HepG2 (cell line): Measurements from ENCODE around the gene SETSIP. TPM values are rescaled to one million over a fixed set of nuclear protein-coding genes. Genes with fewer than 3 reads are reported as not detected.

Experiments
- ATAC-seq: fragments of 200-7000 bp; cut with Tn5 transposase; 3 replicates; pipeline ENCODE4 v1.9.1; 2020; ENCODE audit warnings: mild to moderate bottlenecking, moderate library complexity
- BruUV-seq: library from RNA; stranded (reverse); fragments of 400-500 nt; replicated peaks from 2 replicates; lab custom pipeline; 2021; lab: Mats Ljungman, UMichigan
- CTCF ChIA-PET: fragments of 300-600 bp; formaldehyde crosslinking; extraction: SDS; loops from one replicate; lab custom pipeline; 2021; ENCODE audit warnings: low total read pairs, inconsistent platforms, low intra/inter-chr PET ratio; lab: Yijun Ruan, JAX
- POLR2A ChIA-PET: fragments of 350-600 bp; sonication (Branson Sonifier 250); formaldehyde crosslinking; loops from one replicate; lab custom pipeline; 2020; ENCODE audit warnings: antibody characterized with exemption, inconsistent platforms; lab: Yijun Ruan, JAX
- DNase-seq: peaks from one replicate; pipeline ENCODE4 v3.0.0-alpha.2; 2015; ENCODE audit warnings: low spot score
- FAIRE-seq: peaks from 3 replicates; lab custom pipeline; 2011; peaks lifted over from hg19 to GRCh38; lab: Jason Lieb, UNC
- H2AFZ ChIP-seq: one replicate; pipeline ENCODE4 v1.6.1; 2011; ENCODE audit warnings: low read length, inconsistent platforms
- H3K27ac ChIP-seq: fragments of 300-600 bp; 3 replicates; pipeline ENCODE4 v1.8.0; 2011; ENCODE audit warnings: mixed run types, mild to moderate bottlenecking, mixed read lengths, low read length, inconsistent platforms; ENCODE audit not compliant: insufficient read depth; ENCODE audit errors: extremely low read length
- H3K27me3 ChIP-seq, 2 experiments: fragments of 200-600 bp in 1 of 2; 2 replicates in 1 of 2; 3 replicates in 1 of 2; pipeline versions ENCODE4 v1.6.0 to v1.8.0; 2011; ENCODE audit warnings: low read length in 2 of 2, mild to moderate bottlenecking in 2 of 2, moderate library complexity in 2 of 2, inconsistent platforms in 1 of 2; ENCODE audit not compliant: insufficient read depth in 2 of 2, control insufficient read depth in 1 of 2
- H3K36me3 ChIP-seq, 2 experiments: fragments of 200-600 bp in 1 of 2; replicated peaks in 1 of 2; 2 replicates in 1 of 2; 3 replicates in 1 of 2; pipeline versions ENCODE4 v1.5.1 to v1.8.0; 2011; ENCODE audit warnings: low read length in 2 of 2, inconsistent platforms in 1 of 2; ENCODE audit not compliant: insufficient read depth in 2 of 2, control insufficient read depth in 1 of 2
- H3K4me1 ChIP-seq: 2 replicates; pipeline ENCODE4 v1.5.1; 2012; ENCODE audit warnings: low read length, inconsistent platforms; ENCODE audit not compliant: insufficient read depth
- H3K4me2 ChIP-seq: 2 replicates; pipeline ENCODE4 v1.6.0; 2011; ENCODE audit warnings: low read depth, low read length, inconsistent platforms
- H3K4me3 ChIP-seq, 3 experiments: fragments of 200-600 bp in 1 of 3; sonication (generic), shearing (Covaris generic) in 1 of 3; replicated peaks in 1 of 3; 2 replicates each; pipeline ENCODE4 v1.5.1; 2011 to 2016; ENCODE audit warnings: low read length in 3 of 3, inconsistent platforms in 2 of 3, low read depth in 2 of 3, mild to moderate bottlenecking in 2 of 3, control low read depth in 1 of 3, mixed read lengths in 1 of 3; ENCODE audit not compliant: insufficient read depth in 1 of 3
- H3K79me2 ChIP-seq: one replicate; pipeline ENCODE4 v1.6.1; 2011; ENCODE audit warnings: low read length, inconsistent platforms; ENCODE audit not compliant: insufficient read depth
- H3K9ac ChIP-seq: 2 replicates; pipeline ENCODE4 v1.6.0; 2011; ENCODE audit warnings: mild to moderate bottlenecking, low read depth, low read length, inconsistent platforms; ENCODE audit not compliant: insufficient read depth
- H3K9me3 ChIP-seq: 2 replicates; pipeline ENCODE4 v1.5.1; 2012; ENCODE audit warnings: mild to moderate bottlenecking, low read length
- H4K20me1 ChIP-seq: 2 replicates; pipeline ENCODE4 v1.6.0; 2011; ENCODE audit warnings: inconsistent platforms, mild to moderate bottlenecking, low read length, moderate library complexity; ENCODE audit not compliant: insufficient read depth
- CHD2 ChIP-seq: IDR thresholded peaks from 2 replicates; pipeline ENCODE4 v1.6.1; 2011; ENCODE audit warnings: low read depth, low read length, improper control_type of control experiment
- KLF12 ChIP-seq: sonication (generic); formaldehyde crosslinking; IDR thresholded peaks from 2 replicates; pipeline ENCODE4 v1.4.0; 2020; ENCODE audit warnings: missing genetic modification reagents, borderline replicate concordance
- PPARG ChIP-seq: conservative IDR thresholded peaks from 2 replicates; pipeline ENCODE4 v1.6.1; 2016; ENCODE audit warnings: missing biosample characterization, missing genetic modification reagents
- SP140L ChIP-seq: sonication (generic); formaldehyde crosslinking; IDR thresholded peaks from 2 replicates; pipeline ENCODE4 v1.4.0; 2020; ENCODE audit warnings: missing genetic modification reagents, borderline replicate concordance
- ZNF281 ChIP-seq: sonication (generic); formaldehyde crosslinking; IDR thresholded peaks from 2 replicates; pipeline ENCODE4 v1.4.0; 2020; ENCODE audit warnings: missing genetic modification reagents, borderline replicate concordance
- ZNF678 ChIP-seq: sonication (generic); formaldehyde crosslinking; IDR thresholded peaks from 2 replicates; pipeline ENCODE4 v1.4.0; 2020; ENCODE audit warnings: mild to moderate bottlenecking, missing genetic modification reagents
- WGBS: methylation state at CpG from one replicate; pipeline ENCODE4 v1.1.6; 2017; ENCODE audit warnings: low lambda C conversion rate; 5-methylcytosine and 5-hydroxymethylcytosine counted together
- in situ Hi-C: cut with HindIII; loops from 2 replicates; pipeline ENCODE4 v1.10.0; 2017; ENCODE audit warnings: low pct_unique_long_range_greater_than_20kb; ENCODE audit not compliant: extremely low pct_ligation_motif_present
- intact Hi-C: fragments of 100-400 bp; cut with micrococcal nuclease; formaldehyde crosslinking; loops from one replicate; pipeline ENCODE4 v1.10.0; 2022; ENCODE audit not compliant: unreplicated experiment
- polyA plus RNA-seq, 8 experiments: library from polyadenylated mRNA; depleted of rRNA in 3 of 8; stranded (reverse) in 7 of 8; unstranded in 1 of 8; fragments of >200 nt; fragmentation: Illumina TruSeq in 4 of 8; extraction: Trizol in 4 of 8; gene quantifications; 2 replicates each; pipeline versions ENCODE4 v1.2.1 to v1.2.3, GENCODE V29; 2011 to 2016; ENCODE audit warnings: low read depth in 4 of 8, missing spikeins in 1 of 8, mixed read lengths in 1 of 8; ENCODE audit not compliant: insufficient read depth in 1 of 8
- total RNA-seq, 5 experiments: library from RNA; depleted of rRNA; stranded (reverse); fragments of >200 nt; fragmentation: Illumina TruSeq; extraction: Trizol; gene quantifications; 2 replicates each; pipeline ENCODE4 v1.2.3, GENCODE V29; 2016; ENCODE audit warnings: low read depth in 1 of 5

The SETSIP gene
- total and polyA plus RNA-seq, 2 of the 13 experiments (the other 11 are each of a cell fraction or from before 2014, with no cell fraction given), result not detected

- no peak for TF ChIP-seq SP140L (CRISPR knock-in tag)
- TF ChIP-seq KLF12 (CRISPR knock-in tag), result no peak
These were observed 44.5 kb downstream of the SETSIP start (continued) for GRCh38 chr1:92030656-92031107.

GRCh38 chr1:92029241-92029922 lies 45.8 kb downstream of the SETSIP start:
- FAIRE-seq (no peak), ATAC-seq (no peak; the same call in 2 of the 3 replicates), DNase-seq (no peak)
- Histone ChIP-seq H3K36me3 (no peaks in the 10 kb centered on the region), H4K20me1 (no peaks in the 10 kb centered on the region), H3K79me2 (no peaks in the 10 kb centered on the region), H3K4me1 (peaks cover 16% of the 10 kb centered on the region), H3K4me2 (peak overlapping the region; percentile 81), H3K27me3 (peaks cover 3 to 31% of the 10 kb centered on the region in 2 experiments; a peak in 3 of 5 replicates), H2AFZ (no peak overlapping the region), H3K4me3 (peak overlapping the region; percentile 20 to 70 (median 26); a peak in 2 of 6 replicates), H3K9me3 (no peaks in the 10 kb centered on the region), H3K27ac (no peak overlapping the region), H3K9ac (no peak overlapping the region)
- ChIA-PET CTCF (no interaction called here), POLR2A (no interaction called here)
- BruUV-seq, result no TSS peak
- in situ Hi-C loops (no loop called here), intact Hi-C loops (loop anchor here (5.0 kb wide), 1 partner anchor 53 kb away; the partner anchor contains the start of gene BTBD8)
- no peak for TF ChIP-seq ZNF678 (CRISPR knock-in tag)
- no peak for TF ChIP-seq ZNF281 (CRISPR knock-in tag)
- TF ChIP-seq CHD2, result no peak
- TF ChIP-seq PPARG, result no peak
- 54% methylated on average over 26 of the region's 31 CpGs for WGBS
